Activated naive CD8-positive, alpha-beta T cell treated with anti-CD3 and anti-CD28 coated beads, Interleukin-2, amount 50 U/mL, for 24 hours (primary cell): Measurements from ENCODE around the gene CACNA1H.
"Not testable (repeated sequence)": the region's sequence is repeated elsewhere in the genome, so short reads cannot be mapped to it uniquely, and the experiment has no call there.

ENCODE experiments used
- ATAC-seq: fragments of 150-1000 bp; cut with Tn5 transposase; one replicate; pipeline ENCODE4 v1.10.0; 2021
- DNase-seq: peaks from one replicate; pipeline ENCODE4 v3.0.0; 2021
- H3K27ac Mint-ChIP-seq: one replicate; pipeline ENCODE4 v1.8.0; 2021; ENCODE audit warnings: mild to moderate bottlenecking, mixed read lengths
- H3K27me3 Mint-ChIP-seq: one replicate; pipeline ENCODE4 v1.8.0; 2021; ENCODE audit warnings: mixed read lengths
- H3K36me3 Mint-ChIP-seq: one replicate; pipeline ENCODE4 v1.8.0; 2021; ENCODE audit warnings: low read depth, mixed read lengths
- H3K4me1 Mint-ChIP-seq: one replicate; pipeline ENCODE4 v1.8.0; 2021; ENCODE audit warnings: mixed read lengths
- H3K4me3 Mint-ChIP-seq: one replicate; pipeline ENCODE4 v1.8.0; 2021; ENCODE audit warnings: mild to moderate bottlenecking, moderate library complexity, mixed read lengths
- H3K9me3 Mint-ChIP-seq: one replicate; pipeline ENCODE4 v1.8.0; 2021; ENCODE audit warnings: mixed read lengths

The CACNA1H gene

GRCh38 chr16:1177053-1177452, 24.1 kb downstream of the CACNA1H start:
- ATAC-seq: no peak
- Mint-ChIP-seq H3K27ac (no peak overlapping the region), H3K36me3 (no peaks in the 10 kb centered on the region), H3K9me3 (no peaks in the 10 kb centered on the region), H3K4me3 (no peak overlapping the region), H3K4me1 (no peaks in the 10 kb centered on the region), H3K27me3 (peaks cover 2% of the 10 kb centered on the region)
- DNase-seq: no peak

GRCh38 chr16:1177750-1178149, 24.8 kb downstream of the CACNA1H start:
- Mint-ChIP-seq H3K27me3 (peaks cover 2% of the 10 kb centered on the region), H3K9me3 (no peaks in the 10 kb centered on the region), H3K4me3 (no peak overlapping the region), H3K27ac (no peak overlapping the region), H3K36me3 (no peaks in the 10 kb centered on the region), H3K4me1 (no peaks in the 10 kb centered on the region)
- DNase-seq (no peak), ATAC-seq (no peak)

GRCh38 chr16:1178295-1178910, 25.5 kb downstream of the CACNA1H start:
- no peak overlapping the region for H3K4me3 Mint-ChIP-seq
- no peak overlapping the region for H3K27ac Mint-ChIP-seq
- H3K27me3 Mint-ChIP-seq: peaks cover 2% of the 10 kb centered on the region
- no peaks in the 10 kb centered on the region for H3K9me3 Mint-ChIP-seq
- no peaks in the 10 kb centered on the region for H3K4me1 Mint-ChIP-seq
- no peak for ATAC-seq
- H3K36me3 Mint-ChIP-seq: no peaks in the 10 kb centered on the region
- no peak for DNase-seq

- Mint-ChIP-seq H3K27ac (no peak overlapping the region), H3K27me3 (no peaks in the 10 kb centered on the region)
Measured at GRCh38 chr16:1180549-1181403, 27.9 kb downstream of the CACNA1H start.

GRCh38 chr16:1181404-1182315, 28.8 kb downstream of the CACNA1H start:
- H3K4me3 Mint-ChIP-seq: no peak overlapping the region

More at GRCh38 chr16:1180549-1181403, 27.9 kb downstream of the CACNA1H start:
- DNase-seq (no peak), ATAC-seq (no peak)
- no peaks in the 10 kb centered on the region for H3K36me3 Mint-ChIP-seq
- no peaks in the 10 kb centered on the region for H3K9me3 Mint-ChIP-seq
- no peaks in the 10 kb centered on the region for H3K4me1 Mint-ChIP-seq
- H3K4me3 Mint-ChIP-seq: no peak overlapping the region

GRCh38 chr16:1182316-1182671, 29.4 kb downstream of the CACNA1H start:
- H3K9me3 Mint-ChIP-seq: no peaks in the 10 kb centered on the region

More at GRCh38 chr16:1181404-1182315, 28.8 kb downstream of the CACNA1H start:
- Mint-ChIP-seq H3K4me1 (no peaks in the 10 kb centered on the region), H3K27me3 (no peaks in the 10 kb centered on the region), H3K9me3 (no peaks in the 10 kb centered on the region), H3K27ac (no peak overlapping the region), H3K36me3 (no peaks in the 10 kb centered on the region)
- DNase-seq: no peak
- no peak for ATAC-seq

GRCh38 chr16:1182950-1183907, 30.3 kb downstream of the CACNA1H start:
- no peak overlapping the region for H3K4me3 Mint-ChIP-seq
- DNase-seq: no peak
- H3K36me3 Mint-ChIP-seq: no peaks in the 10 kb centered on the region
- H3K27ac Mint-ChIP-seq: no peak overlapping the region
- H3K9me3 Mint-ChIP-seq: no peaks in the 10 kb centered on the region
- H3K27me3 Mint-ChIP-seq: no peaks in the 10 kb centered on the region
- H3K4me1 Mint-ChIP-seq: no peaks in the 10 kb centered on the region
- ATAC-seq: no peak

More at GRCh38 chr16:1182316-1182671, 29.4 kb downstream of the CACNA1H start:
- H3K27ac Mint-ChIP-seq: no peak overlapping the region
- DNase-seq: no peak
- H3K4me3 Mint-ChIP-seq: no peak overlapping the region
- H3K36me3 Mint-ChIP-seq: no peaks in the 10 kb centered on the region
- no peak for ATAC-seq
- no peaks in the 10 kb centered on the region for H3K4me1 Mint-ChIP-seq
- no peaks in the 10 kb centered on the region for H3K27me3 Mint-ChIP-seq

- ATAC-seq (no peak), DNase-seq (no peak)
- Mint-ChIP-seq H3K4me3 (no peak overlapping the region), H3K27ac (no peak overlapping the region), H3K36me3 (no peaks in the 10 kb centered on the region), H3K4me1 (no peaks in the 10 kb centered on the region), H3K27me3 (no peaks in the 10 kb centered on the region), H3K9me3 (no peaks in the 10 kb centered on the region)
Measured at GRCh38 chr16:1184156-1184868, 31.4 kb downstream of the CACNA1H start.

- H3K27ac Mint-ChIP-seq: no peak overlapping the region
- DNase-seq: no peak
- H3K4me3 Mint-ChIP-seq: no peak overlapping the region
- no peak for ATAC-seq
- no peaks in the 10 kb centered on the region for H3K4me1 Mint-ChIP-seq
- H3K27me3 Mint-ChIP-seq: no peaks in the 10 kb centered on the region
- no peaks in the 10 kb centered on the region for H3K9me3 Mint-ChIP-seq
- no peaks in the 10 kb centered on the region for H3K36me3 Mint-ChIP-seq
Measured at GRCh38 chr16:1184980-1185379, 32.1 kb downstream of the CACNA1H start.

GRCh38 chr16:1185460-1186207, 32.7 kb downstream of the CACNA1H start:
- H3K27ac Mint-ChIP-seq, DNase-seq, H3K4me3 Mint-ChIP-seq, H3K27me3 Mint-ChIP-seq, H3K4me1 Mint-ChIP-seq, H3K9me3 Mint-ChIP-seq, H3K36me3 Mint-ChIP-seq, ATAC-seq: not testable (repeated sequence)

- Mint-ChIP-seq H3K9me3 (no peaks in the 10 kb centered on the region), H3K36me3 (no peaks in the 10 kb centered on the region), H3K27me3 (no peaks in the 10 kb centered on the region), H3K4me1 (no peaks in the 10 kb centered on the region), H3K27ac (no peak overlapping the region), H3K4me3 (no peak overlapping the region)
- ATAC-seq: peak; percentile 55
- DNase-seq: peak; percentile 49
Measured at GRCh38 chr16:1188432-1189189, 35.7 kb downstream of the CACNA1H start.

GRCh38 chr16:1189455-1189854, 36.5 kb downstream of the CACNA1H start:
- ATAC-seq (no peak), DNase-seq (no peak)
- H3K4me3 Mint-ChIP-seq: no peak overlapping the region
- no peaks in the 10 kb centered on the region for H3K36me3 Mint-ChIP-seq
- H3K4me1 Mint-ChIP-seq: no peaks in the 10 kb centered on the region
- H3K27me3 Mint-ChIP-seq: no peaks in the 10 kb centered on the region
- H3K27ac Mint-ChIP-seq: no peak overlapping the region
- H3K9me3 Mint-ChIP-seq: no peaks in the 10 kb centered on the region
